Peyer's patch (tissue), 4 donors: ENCODE results near the gene TUBAL3.

Source experiments
- POLR2A ChIP-seq, 2 donors: fragments of 450-650 bp; IDR thresholded peaks; one replicate each; pipeline ENCODE4 v1.5.1; 2017; ENCODE audit warnings: antibody characterized with exemption in 2 of 2, mild to moderate bottlenecking in 2 of 2, moderate library complexity in 2 of 2
- TF ChIP-seq, protein P1 (sequence below), 6 experiments: fragments of 450-650 bp in 4 of 6; fragments of 200-600 bp in 2 of 6; sonication (generic) in 1 of 6; IDR thresholded peaks; one replicate each; pipeline ENCODE4 v1.5.1; 2017 to 2019; ENCODE audit warnings: antibody characterized with exemption in 6 of 6, mild to moderate bottlenecking in 3 of 6, moderate library complexity in 1 of 6

GRCh38 chr10:5433182-5433581 lies 28.6 kb upstream of the TUBAL3 start:
- no peak for TF ChIP-seq POLR2A (IDR thresholded peaks at IDR 0.05)
- TF ChIP-seq, protein P1, sequence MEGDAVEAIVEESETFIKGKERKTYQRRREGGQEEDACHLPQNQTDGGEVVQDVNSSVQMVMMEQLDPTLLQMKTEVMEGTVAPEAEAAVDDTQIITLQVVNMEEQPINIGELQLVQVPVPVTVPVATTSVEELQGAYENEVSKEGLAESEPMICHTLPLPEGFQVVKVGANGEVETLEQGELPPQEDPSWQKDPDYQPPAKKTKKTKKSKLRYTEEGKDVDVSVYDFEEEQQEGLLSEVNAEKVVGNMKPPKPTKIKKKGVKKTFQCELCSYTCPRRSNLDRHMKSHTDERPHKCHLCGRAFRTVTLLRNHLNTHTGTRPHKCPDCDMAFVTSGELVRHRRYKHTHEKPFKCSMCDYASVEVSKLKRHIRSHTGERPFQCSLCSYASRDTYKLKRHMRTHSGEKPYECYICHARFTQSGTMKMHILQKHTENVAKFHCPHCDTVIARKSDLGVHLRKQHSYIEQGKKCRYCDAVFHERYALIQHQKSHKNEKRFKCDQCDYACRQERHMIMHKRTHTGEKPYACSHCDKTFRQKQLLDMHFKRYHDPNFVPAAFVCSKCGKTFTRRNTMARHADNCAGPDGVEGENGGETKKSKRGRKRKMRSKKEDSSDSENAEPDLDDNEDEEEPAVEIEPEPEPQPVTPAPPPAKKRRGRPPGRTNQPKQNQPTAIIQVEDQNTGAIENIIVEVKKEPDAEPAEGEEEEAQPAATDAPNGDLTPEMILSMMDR (IDR thresholded peaks at IDR 0.05): no peak
